Activated T-helper 1 cell treated with anti-CD3 and anti-CD28 coated beads, Interleukin-12 subunit alpha, Interleukin-12 subunit beta, Interleukin-2, Interleukin-4 antibody, amounts not matched to agents 30 ng/mL and 10 ng/mL and 1 ng/mL, durations not matched to agents 14 hours and 24 hours and 36 hours (primary cell): ENCODE measurements around the gene CDKAL1. TPM values are rescaled to one million over a fixed set of nuclear protein-coding genes. Genes with fewer than 3 reads are reported as not detected.

Experiments
- DNase-seq: peaks from one replicate; pipeline ENCODE4 v3.0.0; 2021; ENCODE audit warnings: low spot score
- H3K27ac Mint-ChIP-seq: one replicate; pipeline ENCODE4 v1.8.0; 2021; ENCODE audit warnings: mild to moderate bottlenecking, mixed read lengths
- H3K27me3 Mint-ChIP-seq: one replicate; pipeline ENCODE4 v1.8.0; 2022; ENCODE audit warnings: mild to moderate bottlenecking, moderate library complexity, mixed read lengths; ENCODE audit not compliant: insufficient read depth
- H3K36me3 Mint-ChIP-seq: one replicate; pipeline ENCODE4 v1.8.0; 2021; ENCODE audit warnings: low read depth, mixed read lengths
- H3K4me1 Mint-ChIP-seq: one replicate; pipeline ENCODE4 v1.8.0; 2021; ENCODE audit warnings: low read depth, mixed read lengths
- H3K4me3 Mint-ChIP-seq: one replicate; pipeline ENCODE4 v1.8.0; 2021; ENCODE audit warnings: mild to moderate bottlenecking, moderate library complexity, mixed read lengths
- H3K9me3 Mint-ChIP-seq: one replicate; pipeline ENCODE4 v1.8.0; 2021; ENCODE audit warnings: mixed read lengths
- intact Hi-C: fragments of 100-400 bp; cut with micrococcal nuclease; formaldehyde crosslinking; loops from one replicate; pipeline ENCODE4 v1.15.1; 2024
- total RNA-seq: library from RNA; stranded (reverse); gene quantifications from 2 replicates; pipeline ENCODE4 v1.2.3, GENCODE V29; 2022

Gene CDKAL1
- total RNA-seq, 1 donor from 2014 or later, result 32.2 TPM

- no peak for DNase-seq
- Mint-ChIP-seq H3K4me1 (no peaks in the 10 kb centered on the region), H3K27ac (no peak overlapping the region), H3K27me3 (no peaks in the 10 kb centered on the region), H3K4me3 (no peak overlapping the region), H3K36me3 (peaks cover 16% of the 10 kb centered on the region), H3K9me3 (peaks cover 29% of the 10 kb centered on the region)
- intact Hi-C loops, result no loop called here
These were observed 359.2 kb downstream of the CDKAL1 start for GRCh38 chr6:20893412-20893811.

- Mint-ChIP-seq H3K27ac (no peak overlapping the region), H3K27me3 (no peaks in the 10 kb centered on the region), H3K4me1 (no peaks in the 10 kb centered on the region), H3K36me3 (peaks cover 19% of the 10 kb centered on the region), H3K9me3 (peaks cover 33% of the 10 kb centered on the region), H3K4me3 (no peak overlapping the region)
- intact Hi-C loops, result no loop called here
- DNase-seq, result no peak
These were observed 366.3 kb downstream of the CDKAL1 start for GRCh38 chr6:20900389-20901160.

GRCh38 chr6:20905377-20905776, 371.1 kb downstream of the CDKAL1 start:
- H3K4me1 Mint-ChIP-seq, result no peaks in the 10 kb centered on the region
- no peak for DNase-seq
- peaks cover 11% of the 10 kb centered on the region for H3K36me3 Mint-ChIP-seq
- H3K27me3 Mint-ChIP-seq, result no peaks in the 10 kb centered on the region
- peaks cover 23% of the 10 kb centered on the region for H3K9me3 Mint-ChIP-seq
- intact Hi-C loops, result no loop called here
- H3K4me3 Mint-ChIP-seq, result no peak overlapping the region
- H3K27ac Mint-ChIP-seq, result no peak overlapping the region

GRCh38 chr6:20906945-20907344, 372.7 kb downstream of the CDKAL1 start:
- no peaks in the 10 kb centered on the region for H3K27me3 Mint-ChIP-seq
- DNase-seq, result no peak
- no peaks in the 10 kb centered on the region for H3K4me1 Mint-ChIP-seq
- intact Hi-C loops, result no loop called here
- no peak overlapping the region for H3K4me3 Mint-ChIP-seq
- no peak overlapping the region for H3K27ac Mint-ChIP-seq
- peaks cover 22% of the 10 kb centered on the region for H3K9me3 Mint-ChIP-seq
- H3K36me3 Mint-ChIP-seq, result peaks cover 9% of the 10 kb centered on the region

GRCh38 chr6:20907486-20908071, 373.3 kb downstream of the CDKAL1 start:
- DNase-seq, result no peak
- Mint-ChIP-seq H3K27ac (no peak overlapping the region), H3K9me3 (peaks cover 19% of the 10 kb centered on the region), H3K4me1 (no peaks in the 10 kb centered on the region), H3K27me3 (no peaks in the 10 kb centered on the region), H3K4me3 (no peak overlapping the region), H3K36me3 (peaks cover 6% of the 10 kb centered on the region)
- intact Hi-C loops, result no loop called here

GRCh38 chr6:20909621-20910020, 375.4 kb downstream of the CDKAL1 start:
- Mint-ChIP-seq H3K4me1 (no peaks in the 10 kb centered on the region), H3K4me3 (no peak overlapping the region), H3K27ac (no peak overlapping the region), H3K36me3 (peaks cover 10% of the 10 kb centered on the region), H3K27me3 (no peaks in the 10 kb centered on the region), H3K9me3 (peaks cover 25% of the 10 kb centered on the region)
- DNase-seq, result no peak
- intact Hi-C loops, result no loop called here

GRCh38 chr6:20911712-20912111, 377.5 kb downstream of the CDKAL1 start:
- Mint-ChIP-seq H3K27me3 (no peaks in the 10 kb centered on the region), H3K27ac (no peak overlapping the region), H3K4me3 (no peak overlapping the region), H3K4me1 (no peaks in the 10 kb centered on the region), H3K36me3 (peaks cover 10% of the 10 kb centered on the region), H3K9me3 (peaks cover 29% of the 10 kb centered on the region)
- DNase-seq, result no peak
- intact Hi-C loops, result no loop called here

- peaks cover 10% of the 10 kb centered on the region for H3K36me3 Mint-ChIP-seq
- no peaks in the 10 kb centered on the region for H3K27me3 Mint-ChIP-seq
- H3K9me3 Mint-ChIP-seq, result peaks cover 29% of the 10 kb centered on the region
- H3K4me1 Mint-ChIP-seq, result peaks cover 18% of the 10 kb centered on the region
- H3K4me3 Mint-ChIP-seq, result no peak overlapping the region
- intact Hi-C loops, result no loop called here
- no peak for DNase-seq
- no peak overlapping the region for H3K27ac Mint-ChIP-seq
These were observed 380.9 kb downstream of the CDKAL1 start for GRCh38 chr6:20915156-20915555.

- H3K4me3 Mint-ChIP-seq, result no peak overlapping the region
- no peaks in the 10 kb centered on the region for H3K27me3 Mint-ChIP-seq
- no peak for DNase-seq
- peaks cover 10% of the 10 kb centered on the region for H3K36me3 Mint-ChIP-seq
- peaks cover 29% of the 10 kb centered on the region for H3K9me3 Mint-ChIP-seq
- peaks cover 20% of the 10 kb centered on the region for H3K4me1 Mint-ChIP-seq
- H3K27ac Mint-ChIP-seq, result no peak overlapping the region
- intact Hi-C loops, result no loop called here
These were observed 381.4 kb downstream of the CDKAL1 start for GRCh38 chr6:20915626-20916025.

GRCh38 chr6:20916086-20916485, 381.8 kb downstream of the CDKAL1 start:
- H3K27ac Mint-ChIP-seq, result no peak overlapping the region
- H3K36me3 Mint-ChIP-seq, result peaks cover 10% of the 10 kb centered on the region

GRCh38 chr6:20918868-20919267, 384.6 kb downstream of the CDKAL1 start:
- Mint-ChIP-seq H3K4me1 (peaks cover 20% of the 10 kb centered on the region), H3K9me3 (peaks cover 22% of the 10 kb centered on the region), H3K4me3 (no peak overlapping the region), H3K36me3 (peaks cover 11% of the 10 kb centered on the region), H3K27me3 (no peaks in the 10 kb centered on the region), H3K27ac (no peak overlapping the region)
- DNase-seq, result no peak
- intact Hi-C loops, result loop anchor here (1.0 kb wide), 2 partner anchors 74 to 519 kb away; no protein-coding TSS in a partner anchor

More at GRCh38 chr6:20916086-20916485, 381.8 kb downstream of the CDKAL1 start:
- H3K4me3 Mint-ChIP-seq, result no peak overlapping the region
- H3K9me3 Mint-ChIP-seq, result peaks cover 29% of the 10 kb centered on the region
- H3K4me1 Mint-ChIP-seq, result peaks cover 20% of the 10 kb centered on the region
- H3K27me3 Mint-ChIP-seq, result no peaks in the 10 kb centered on the region
- DNase-seq, result no peak
- intact Hi-C loops, result no loop called here

- Mint-ChIP-seq H3K27me3 (no peaks in the 10 kb centered on the region), H3K36me3 (peaks cover 8% of the 10 kb centered on the region), H3K4me3 (no peak overlapping the region), H3K4me1 (peaks cover 20% of the 10 kb centered on the region), H3K27ac (peak overlapping the region; percentile 82), H3K9me3 (peaks cover 15% of the 10 kb centered on the region)
- DNase-seq, result no peak
- intact Hi-C loops, result loop anchor here (1.0 to 10.0 kb wide), 9 partner anchors 43 to 667 kb away; no protein-coding TSS in a partner anchor
These were observed 385.6 kb downstream of the CDKAL1 start for GRCh38 chr6:20919677-20920385.

GRCh38 chr6:20921578-20921977, 387.3 kb downstream of the CDKAL1 start:
- intact Hi-C loops, result loop anchor here (2.0 to 10.0 kb wide), 3 partner anchors 213 to 666 kb away; no protein-coding TSS in a partner anchor
- no peak overlapping the region for H3K4me3 Mint-ChIP-seq
- no peak for DNase-seq
- no peak overlapping the region for H3K27ac Mint-ChIP-seq
- peaks cover 2% of the 10 kb centered on the region for H3K36me3 Mint-ChIP-seq
- no peaks in the 10 kb centered on the region for H3K9me3 Mint-ChIP-seq
- no peaks in the 10 kb centered on the region for H3K27me3 Mint-ChIP-seq
- peaks cover 20% of the 10 kb centered on the region for H3K4me1 Mint-ChIP-seq
